Neutrophil (primary cell): ENCODE measurements around the gene DNAH9.

Experiments used
- H3K27ac ChIP-seq: fragments of 200-600 bp; sonication (generic); 2 replicates; pipeline ENCODE4 v1.5.1; 2016; ENCODE audit warnings: mild to moderate bottlenecking, moderate library complexity
- H3K27me3 ChIP-seq: fragments of 200-600 bp; sonication (generic); 2 replicates; pipeline ENCODE4 v1.6.0; 2016; ENCODE audit warnings: mild to moderate bottlenecking
- H3K36me3 ChIP-seq: fragments of 200-600 bp; sonication (generic); 2 replicates; pipeline ENCODE4 v1.5.1; 2017
- H3K4me1 ChIP-seq, 2 experiments: fragments of 200-600 bp in 1 of 2; sonication (generic) in 1 of 2; 1 replicate in 1 of 2; 2 replicates in 1 of 2; pipeline versions ENCODE4 v1.5.1 to v1.6.1; 2013 to 2016; ENCODE audit warnings: low read depth in 1 of 2, low read length in 1 of 2, mild to moderate bottlenecking in 1 of 2, moderate library complexity in 1 of 2; ENCODE audit not compliant: control insufficient read depth in 1 of 2, insufficient read depth in 1 of 2
- H3K4me3 ChIP-seq, 2 experiments: fragments of 200-600 bp in 1 of 2; sonication (generic) in 1 of 2; 1 replicate in 1 of 2; 2 replicates in 1 of 2; pipeline ENCODE4 v1.5.1; 2013 to 2016; ENCODE audit warnings: low read depth in 1 of 2, low read length in 1 of 2, mild to moderate bottlenecking in 1 of 2, moderate library complexity in 1 of 2
- H3K9me3 ChIP-seq: fragments of 200-600 bp; sonication (generic); 2 replicates; pipeline ENCODE4 v1.5.1; 2016
- TF ChIP-seq, protein P1 (sequence below): fragments of 200-600 bp; sonication (generic); IDR thresholded peaks from 2 replicates; pipeline ENCODE4 v1.5.1; 2016; ENCODE audit warnings: antibody characterized with exemption

The DNAH9 gene

DNA sequence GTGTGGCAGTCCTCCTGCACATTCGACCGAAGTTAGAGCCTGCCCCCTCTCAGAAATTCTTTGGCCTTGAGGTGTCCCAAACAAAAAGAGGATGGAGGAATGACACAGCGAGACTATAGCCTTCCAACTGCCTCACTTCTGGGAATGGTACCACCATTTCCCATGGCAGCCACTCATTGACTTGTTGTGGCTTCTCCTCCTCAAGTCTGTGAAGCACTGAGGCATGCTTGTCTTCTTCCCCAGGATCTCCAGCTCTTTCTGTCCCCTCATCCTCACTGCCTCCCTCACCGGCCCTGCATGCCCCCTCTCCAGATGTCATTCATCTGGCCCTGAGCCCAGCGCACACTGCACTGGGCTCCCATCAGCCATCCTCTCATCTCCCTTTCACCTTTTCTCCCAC, 43.7 kb upstream of the DNAH9 start:
- no peaks in the 10 kb centered on the region for H3K27me3 ChIP-seq
- TF ChIP-seq, protein P1, sequence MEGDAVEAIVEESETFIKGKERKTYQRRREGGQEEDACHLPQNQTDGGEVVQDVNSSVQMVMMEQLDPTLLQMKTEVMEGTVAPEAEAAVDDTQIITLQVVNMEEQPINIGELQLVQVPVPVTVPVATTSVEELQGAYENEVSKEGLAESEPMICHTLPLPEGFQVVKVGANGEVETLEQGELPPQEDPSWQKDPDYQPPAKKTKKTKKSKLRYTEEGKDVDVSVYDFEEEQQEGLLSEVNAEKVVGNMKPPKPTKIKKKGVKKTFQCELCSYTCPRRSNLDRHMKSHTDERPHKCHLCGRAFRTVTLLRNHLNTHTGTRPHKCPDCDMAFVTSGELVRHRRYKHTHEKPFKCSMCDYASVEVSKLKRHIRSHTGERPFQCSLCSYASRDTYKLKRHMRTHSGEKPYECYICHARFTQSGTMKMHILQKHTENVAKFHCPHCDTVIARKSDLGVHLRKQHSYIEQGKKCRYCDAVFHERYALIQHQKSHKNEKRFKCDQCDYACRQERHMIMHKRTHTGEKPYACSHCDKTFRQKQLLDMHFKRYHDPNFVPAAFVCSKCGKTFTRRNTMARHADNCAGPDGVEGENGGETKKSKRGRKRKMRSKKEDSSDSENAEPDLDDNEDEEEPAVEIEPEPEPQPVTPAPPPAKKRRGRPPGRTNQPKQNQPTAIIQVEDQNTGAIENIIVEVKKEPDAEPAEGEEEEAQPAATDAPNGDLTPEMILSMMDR, result no peak
- H3K4me3 ChIP-seq, result no peak overlapping the region
- no peak overlapping the region for H3K27ac ChIP-seq
- no peaks in the 10 kb centered on the region for H3K36me3 ChIP-seq
- H3K4me1 ChIP-seq, result no peaks in the 10 kb centered on the region
- no peaks in the 10 kb centered on the region for H3K9me3 ChIP-seq

DNA sequence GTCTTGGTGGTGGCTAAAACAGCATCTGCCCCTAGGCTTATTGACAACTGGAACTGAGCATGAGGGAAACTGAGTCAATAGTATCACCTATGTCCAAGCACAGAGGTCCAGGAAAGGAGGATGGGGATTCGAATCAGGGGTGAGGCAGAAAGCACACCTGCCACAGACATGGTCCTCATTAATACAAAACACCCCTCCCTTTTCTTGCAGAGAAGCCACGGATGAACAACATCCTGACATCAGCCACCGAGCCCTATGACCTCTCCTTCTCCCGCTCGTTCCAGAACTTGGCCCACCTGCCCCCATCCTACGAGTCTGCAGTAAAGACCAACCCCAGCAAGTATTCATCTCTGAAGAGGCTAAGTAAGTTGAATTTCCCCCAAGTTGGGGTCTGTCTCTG, 42.7 kb upstream of the DNAH9 start:
- Histone ChIP-seq H3K36me3 (no peaks in the 10 kb centered on the region), H3K9me3 (no peaks in the 10 kb centered on the region), H3K27me3 (no peaks in the 10 kb centered on the region), H3K4me1 (no peaks in the 10 kb centered on the region), H3K4me3 (no peak overlapping the region), H3K27ac (no peak overlapping the region)
- TF ChIP-seq, protein P1, result no peak

DNA sequence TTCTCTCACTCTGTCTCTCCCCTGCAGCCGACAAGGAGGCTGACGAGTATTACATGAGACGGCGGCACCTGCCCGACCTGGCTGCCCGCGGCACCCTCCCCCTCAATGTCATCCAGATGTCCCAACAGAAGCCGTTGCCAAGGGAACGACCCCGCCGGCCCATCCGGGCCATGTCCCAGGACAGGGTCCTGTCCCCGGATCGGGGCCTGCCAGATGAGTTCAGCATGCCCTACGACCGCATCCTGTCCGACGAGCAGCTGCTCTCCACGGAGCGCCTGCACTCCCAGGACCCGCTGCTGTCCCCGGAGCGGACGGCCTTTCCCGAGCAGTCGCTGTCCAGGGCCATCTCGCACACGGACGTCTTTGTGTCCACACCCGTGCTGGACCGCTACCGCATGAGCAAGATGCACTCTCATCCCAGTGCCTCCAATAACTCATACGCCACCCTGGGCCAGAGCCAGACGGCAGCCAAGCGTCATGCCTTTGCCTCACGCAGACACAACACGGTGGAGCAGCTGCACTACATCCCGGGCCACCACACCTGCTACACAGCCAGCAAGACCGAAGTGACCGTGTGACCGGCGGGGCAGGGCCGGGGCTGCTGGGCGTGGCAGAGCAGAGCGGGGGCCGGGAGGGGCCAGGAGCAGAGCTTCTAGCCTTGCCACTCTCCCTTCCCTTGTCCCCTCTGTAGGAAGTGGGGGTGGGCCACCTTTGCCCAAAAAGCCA, 40.4 kb upstream of the DNAH9 start:
- no peaks in the 10 kb centered on the region for H3K27me3 ChIP-seq
- no peak overlapping the region for H3K4me3 ChIP-seq
- H3K9me3 ChIP-seq, result no peaks in the 10 kb centered on the region
- H3K36me3 ChIP-seq, result no peaks in the 10 kb centered on the region
- no peaks in the 10 kb centered on the region for H3K4me1 ChIP-seq
- no peak overlapping the region for H3K27ac ChIP-seq
- TF ChIP-seq, protein P1, result no peak

DNA sequence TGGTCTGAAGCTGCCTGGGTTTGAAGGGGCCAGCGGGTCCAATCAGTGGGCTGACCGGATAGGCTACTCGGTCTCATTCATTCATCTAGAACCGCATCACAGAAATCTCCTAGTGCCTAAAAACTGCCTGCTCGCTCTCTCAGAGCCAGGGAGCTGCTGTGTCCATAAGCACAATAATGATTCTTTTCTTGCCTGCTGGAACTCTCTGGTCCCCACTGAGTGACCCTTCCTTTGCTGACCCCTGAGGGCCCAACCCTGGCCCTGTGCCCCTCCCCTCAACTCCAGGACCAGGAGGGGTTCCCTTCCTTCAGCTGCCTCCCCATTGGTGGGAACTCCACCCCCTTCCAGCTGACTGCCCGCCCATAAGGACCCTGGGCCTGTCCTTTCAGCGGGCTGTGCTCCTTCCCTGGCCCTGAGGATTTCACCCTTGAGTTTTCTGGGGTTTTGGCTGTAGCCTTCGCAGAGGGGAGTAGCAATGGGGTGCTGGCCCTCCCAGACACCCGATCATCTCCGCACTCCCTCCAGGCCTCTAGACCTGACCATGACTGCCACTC, 39.5 kb upstream of the DNAH9 start:
- no peaks in the 10 kb centered on the region for H3K27me3 ChIP-seq
- H3K36me3 ChIP-seq, result no peaks in the 10 kb centered on the region
- H3K27ac ChIP-seq, result no peak overlapping the region
- TF ChIP-seq, protein P1, result no peak
- no peak overlapping the region for H3K4me3 ChIP-seq
- no peaks in the 10 kb centered on the region for H3K9me3 ChIP-seq
- H3K4me1 ChIP-seq, result no peaks in the 10 kb centered on the region

DNA sequence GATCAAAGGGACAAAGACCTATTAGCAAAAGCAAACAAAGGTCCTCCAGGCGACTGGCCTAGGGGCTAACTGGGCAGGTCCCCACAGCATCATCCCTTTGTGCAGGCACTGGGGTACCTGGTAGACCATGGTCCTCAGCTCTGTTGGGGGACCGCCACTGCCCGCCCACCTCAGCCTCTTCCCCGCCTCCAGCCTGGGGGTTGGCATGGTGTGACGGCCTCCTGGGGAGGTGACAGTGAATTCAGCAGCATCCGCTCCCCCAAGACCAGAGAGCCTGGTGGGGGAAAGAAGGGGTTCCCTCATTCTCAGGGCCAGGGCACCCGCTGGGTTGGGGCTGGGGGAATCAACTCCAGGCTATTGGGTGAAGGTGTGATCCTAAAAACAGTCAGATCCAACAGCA, 38.7 kb upstream of the DNAH9 start:
- Histone ChIP-seq H3K4me3 (no peak overlapping the region), H3K4me1 (no peaks in the 10 kb centered on the region), H3K36me3 (no peaks in the 10 kb centered on the region), H3K27me3 (no peaks in the 10 kb centered on the region), H3K27ac (no peak overlapping the region), H3K9me3 (no peaks in the 10 kb centered on the region)
- TF ChIP-seq, protein P1, result no peak
